22Rv1 (cell line): ENCODE results near the gene ZNF800.
"Not testable (repeated sequence)": the region's sequence is repeated elsewhere in the genome, so short reads cannot be mapped to it uniquely, and the experiment has no call there.

ENCODE experiments used
- H3K27ac ChIP-seq: fragments of 450-650 bp; 2 replicates; pipeline ENCODE4 v1.5.1; 2017
- ZFX ChIP-seq: fragments of 450-650 bp; IDR thresholded peaks from 2 replicates; pipeline ENCODE4 v1.6.1; 2017; ENCODE audit warnings: antibody characterized with exemption, borderline replicate concordance
- TF ChIP-seq, protein P1 (sequence below): fragments of 450-650 bp; IDR thresholded peaks from 2 replicates; pipeline ENCODE4 v1.5.1; 2017; ENCODE audit warnings: mild to moderate bottlenecking

The ZNF800 gene, protein sequence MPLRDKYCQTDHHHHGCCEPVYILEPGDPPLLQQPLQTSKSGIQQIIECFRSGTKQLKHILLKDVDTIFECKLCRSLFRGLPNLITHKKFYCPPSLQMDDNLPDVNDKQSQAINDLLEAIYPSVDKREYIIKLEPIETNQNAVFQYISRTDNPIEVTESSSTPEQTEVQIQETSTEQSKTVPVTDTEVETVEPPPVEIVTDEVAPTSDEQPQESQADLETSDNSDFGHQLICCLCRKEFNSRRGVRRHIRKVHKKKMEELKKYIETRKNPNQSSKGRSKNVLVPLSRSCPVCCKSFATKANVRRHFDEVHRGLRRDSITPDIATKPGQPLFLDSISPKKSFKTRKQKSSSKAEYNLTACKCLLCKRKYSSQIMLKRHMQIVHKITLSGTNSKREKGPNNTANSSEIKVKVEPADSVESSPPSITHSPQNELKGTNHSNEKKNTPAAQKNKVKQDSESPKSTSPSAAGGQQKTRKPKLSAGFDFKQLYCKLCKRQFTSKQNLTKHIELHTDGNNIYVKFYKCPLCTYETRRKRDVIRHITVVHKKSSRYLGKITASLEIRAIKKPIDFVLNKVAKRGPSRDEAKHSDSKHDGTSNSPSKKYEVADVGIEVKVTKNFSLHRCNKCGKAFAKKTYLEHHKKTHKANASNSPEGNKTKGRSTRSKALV

DNA sequence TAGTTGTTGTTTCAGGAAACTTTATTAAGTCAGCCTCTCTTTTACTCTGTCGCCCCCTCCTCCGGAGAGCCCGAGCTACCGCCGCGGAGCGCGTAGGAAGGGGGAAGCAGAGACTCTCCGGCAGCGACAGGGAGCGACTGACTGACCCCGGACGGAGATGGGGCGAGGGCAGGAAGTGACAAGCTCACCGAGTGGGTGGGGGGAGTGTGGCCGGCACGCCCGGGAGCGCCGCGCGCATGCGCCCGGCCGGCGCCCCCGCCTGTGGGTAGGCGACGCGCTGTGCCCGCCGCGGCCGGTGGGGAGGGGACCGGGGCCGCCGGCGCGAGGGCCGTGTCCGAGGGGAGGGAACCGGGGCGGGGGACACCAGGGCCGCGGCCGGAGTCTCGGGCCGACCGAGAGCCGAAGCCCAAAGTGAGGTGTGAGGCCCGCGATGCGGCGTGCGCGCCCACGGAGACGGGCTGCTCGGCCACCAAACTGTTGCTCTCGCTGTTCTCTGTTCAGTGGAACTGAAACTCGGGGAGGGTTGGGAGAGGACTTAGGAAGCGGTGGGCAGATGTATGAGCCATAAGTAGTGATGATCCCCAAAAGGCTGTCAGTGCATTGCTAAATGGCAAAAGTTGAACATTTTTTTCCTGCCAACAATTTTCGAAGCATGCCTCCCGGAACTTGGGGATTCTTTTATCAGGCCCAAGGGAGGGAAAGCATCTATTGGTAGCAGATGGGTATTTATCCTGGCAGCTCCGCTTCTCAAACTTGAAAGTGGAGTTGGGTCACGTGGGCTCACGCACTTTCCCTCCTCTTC is at the start of gene ZNF800:
Gene ZNF800 (minus strand): TSS at position 143 of the 802 bp plus-strand sequence. CDS start 1,151 bp downstream, outside the sequence.
- no peak for TF ChIP-seq ZFX
- TF ChIP-seq, protein P1, sequence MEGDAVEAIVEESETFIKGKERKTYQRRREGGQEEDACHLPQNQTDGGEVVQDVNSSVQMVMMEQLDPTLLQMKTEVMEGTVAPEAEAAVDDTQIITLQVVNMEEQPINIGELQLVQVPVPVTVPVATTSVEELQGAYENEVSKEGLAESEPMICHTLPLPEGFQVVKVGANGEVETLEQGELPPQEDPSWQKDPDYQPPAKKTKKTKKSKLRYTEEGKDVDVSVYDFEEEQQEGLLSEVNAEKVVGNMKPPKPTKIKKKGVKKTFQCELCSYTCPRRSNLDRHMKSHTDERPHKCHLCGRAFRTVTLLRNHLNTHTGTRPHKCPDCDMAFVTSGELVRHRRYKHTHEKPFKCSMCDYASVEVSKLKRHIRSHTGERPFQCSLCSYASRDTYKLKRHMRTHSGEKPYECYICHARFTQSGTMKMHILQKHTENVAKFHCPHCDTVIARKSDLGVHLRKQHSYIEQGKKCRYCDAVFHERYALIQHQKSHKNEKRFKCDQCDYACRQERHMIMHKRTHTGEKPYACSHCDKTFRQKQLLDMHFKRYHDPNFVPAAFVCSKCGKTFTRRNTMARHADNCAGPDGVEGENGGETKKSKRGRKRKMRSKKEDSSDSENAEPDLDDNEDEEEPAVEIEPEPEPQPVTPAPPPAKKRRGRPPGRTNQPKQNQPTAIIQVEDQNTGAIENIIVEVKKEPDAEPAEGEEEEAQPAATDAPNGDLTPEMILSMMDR: no peak
- peak within 1 kb of the TSS; percentile 83 for H3K27ac ChIP-seq

DNA sequence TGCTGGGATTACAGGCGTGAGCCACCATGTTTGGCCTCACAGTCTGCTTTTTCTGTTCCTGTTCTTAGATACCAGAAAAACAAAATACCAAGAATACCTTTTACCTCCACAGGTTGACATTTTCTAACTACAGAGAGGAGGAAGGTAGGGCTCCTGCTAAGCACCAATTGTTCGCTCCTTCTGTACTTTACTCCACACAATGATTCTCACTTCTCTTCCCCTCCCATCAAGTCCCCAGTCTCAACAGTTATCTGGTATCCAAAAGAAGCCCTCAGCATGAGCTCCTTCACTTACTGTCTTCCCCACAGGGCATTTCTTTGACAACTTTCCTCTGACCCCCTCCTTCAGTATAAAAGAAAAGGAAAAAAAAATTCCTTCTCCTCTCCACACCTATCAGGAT is 47.7 kb upstream of the ZNF800 start:
- TF ChIP-seq, protein P1: no peak
- no peak for TF ChIP-seq ZFX

DNA sequence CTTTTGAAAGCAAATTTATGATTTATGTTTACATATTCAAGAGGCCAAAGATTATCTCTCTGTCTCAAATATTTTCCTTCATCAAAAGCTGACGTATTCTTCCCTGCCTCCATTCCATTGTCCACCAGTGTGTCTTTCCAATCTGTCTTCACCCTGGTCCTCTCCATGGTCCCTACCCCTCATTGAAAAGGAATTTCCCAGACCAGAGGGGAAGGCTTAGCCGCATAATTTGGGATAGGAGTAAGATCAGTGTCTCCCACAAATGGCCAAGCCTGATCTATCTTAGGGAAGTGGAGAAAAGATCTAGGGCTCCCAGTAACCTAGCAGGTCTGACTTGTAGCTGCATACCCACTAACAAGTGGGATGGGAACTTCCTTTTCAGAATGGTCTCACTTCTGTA is 46.3 kb upstream of the ZNF800 start:
- H3K27ac ChIP-seq: no peak overlapping the region
- TF ChIP-seq, protein P1: no peak
- no peak for TF ChIP-seq ZFX

More for the DNA sequence above, 47.7 kb upstream of the ZNF800 start:
- H3K27ac ChIP-seq: no peak overlapping the region

DNA sequence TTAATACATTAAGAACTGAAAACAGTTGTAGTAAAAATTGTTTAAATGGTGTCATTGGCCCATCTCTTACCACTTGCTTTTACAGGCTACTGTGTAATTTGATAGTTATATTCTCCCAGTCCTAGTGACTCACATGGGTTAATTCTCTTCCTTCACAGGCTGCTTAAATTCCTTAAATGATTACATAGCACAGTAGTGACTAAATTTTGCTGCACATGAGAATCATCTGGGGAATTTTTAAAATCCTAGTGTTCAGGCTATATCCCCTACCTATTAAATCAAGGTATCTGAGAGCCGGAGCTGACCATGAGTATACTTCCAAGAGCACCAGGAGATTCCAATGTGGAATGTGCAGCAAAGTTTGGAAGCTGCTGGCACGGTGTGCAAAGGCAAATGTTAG is 45.3 kb upstream of the ZNF800 start:
- H3K27ac ChIP-seq: no peak overlapping the region
- no peak for TF ChIP-seq ZFX
- TF ChIP-seq, protein P1: no peak

DNA sequence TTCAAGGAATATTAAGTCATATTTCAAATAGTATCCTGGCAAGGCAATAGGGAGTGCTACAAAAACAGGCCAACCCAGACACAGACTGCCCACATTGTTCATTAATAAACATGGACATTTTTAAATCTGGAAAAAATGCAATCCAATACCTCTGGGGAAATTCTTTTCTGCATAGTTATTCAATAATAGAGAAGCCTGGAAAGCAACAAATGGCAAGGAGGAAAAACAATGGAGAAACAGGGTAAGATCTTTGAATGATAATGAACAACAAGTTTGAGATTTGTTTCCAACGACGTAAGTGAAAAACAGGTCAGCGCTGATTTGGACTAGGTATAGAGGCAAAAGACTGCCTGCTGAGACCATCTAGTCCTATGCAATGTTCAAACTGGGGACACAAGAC is 44.7 kb upstream of the ZNF800 start:
- H3K27ac ChIP-seq: no peak overlapping the region
- TF ChIP-seq, protein P1: no peak
- TF ChIP-seq ZFX: no peak

DNA sequence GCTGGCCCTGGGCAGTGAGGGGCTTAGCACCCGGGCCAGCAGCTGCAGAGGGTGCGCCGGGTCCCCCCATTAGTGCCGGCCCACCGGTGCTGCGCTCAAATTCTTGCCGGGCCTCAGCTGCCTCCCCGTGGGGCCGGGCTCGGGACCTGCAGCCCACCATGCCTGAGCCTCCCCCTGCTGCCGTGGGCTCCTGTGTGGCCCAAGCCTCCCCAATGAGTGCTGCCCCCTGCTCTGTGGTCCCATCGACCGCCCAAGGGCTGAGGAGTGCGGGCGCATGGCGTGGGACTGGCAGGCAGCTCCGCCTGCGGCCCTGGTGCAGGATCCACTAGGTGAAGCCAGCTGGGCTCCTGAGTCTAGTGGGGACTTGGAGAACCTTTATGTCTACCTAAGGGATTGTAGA is 36.8 kb upstream of the ZNF800 start:
- not testable (repeated sequence) for H3K27ac ChIP-seq

DNA sequence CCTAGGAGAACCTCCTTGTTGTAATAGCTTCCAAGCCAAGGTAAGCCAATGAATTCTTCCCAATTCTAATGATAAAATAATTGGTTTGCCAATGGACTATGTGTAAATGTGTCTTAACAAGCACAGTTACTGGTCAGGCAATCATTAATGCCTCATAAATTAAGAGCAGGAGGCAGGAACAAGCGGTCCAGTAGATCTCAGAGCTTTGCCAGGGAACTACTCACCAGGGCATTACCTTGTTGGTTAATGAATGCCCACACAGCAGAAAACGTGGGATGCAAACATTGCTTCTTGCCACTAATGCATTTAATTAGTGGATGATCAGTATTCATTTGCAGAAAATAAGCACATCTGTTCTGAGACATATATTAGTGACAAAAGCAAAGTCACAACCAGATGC is 26.7 kb upstream of the ZNF800 start:
- TF ChIP-seq ZFX: no peak
- TF ChIP-seq, protein P1: no peak

More for the DNA sequence above, 26.7 kb upstream of the ZNF800 start:
- H3K27ac ChIP-seq: no peak overlapping the region
